Suppressor macrophage treated with lipopolysaccharide for 1 hour (primary cell): ENCODE measurements around the gene MAN1B1.

ENCODE experiments used
- DNase-seq, 3 donors: peaks; one replicate each; pipeline ENCODE4 v3.0.0-alpha.2; 2020 to 2022

Gene MAN1B1

DNA sequence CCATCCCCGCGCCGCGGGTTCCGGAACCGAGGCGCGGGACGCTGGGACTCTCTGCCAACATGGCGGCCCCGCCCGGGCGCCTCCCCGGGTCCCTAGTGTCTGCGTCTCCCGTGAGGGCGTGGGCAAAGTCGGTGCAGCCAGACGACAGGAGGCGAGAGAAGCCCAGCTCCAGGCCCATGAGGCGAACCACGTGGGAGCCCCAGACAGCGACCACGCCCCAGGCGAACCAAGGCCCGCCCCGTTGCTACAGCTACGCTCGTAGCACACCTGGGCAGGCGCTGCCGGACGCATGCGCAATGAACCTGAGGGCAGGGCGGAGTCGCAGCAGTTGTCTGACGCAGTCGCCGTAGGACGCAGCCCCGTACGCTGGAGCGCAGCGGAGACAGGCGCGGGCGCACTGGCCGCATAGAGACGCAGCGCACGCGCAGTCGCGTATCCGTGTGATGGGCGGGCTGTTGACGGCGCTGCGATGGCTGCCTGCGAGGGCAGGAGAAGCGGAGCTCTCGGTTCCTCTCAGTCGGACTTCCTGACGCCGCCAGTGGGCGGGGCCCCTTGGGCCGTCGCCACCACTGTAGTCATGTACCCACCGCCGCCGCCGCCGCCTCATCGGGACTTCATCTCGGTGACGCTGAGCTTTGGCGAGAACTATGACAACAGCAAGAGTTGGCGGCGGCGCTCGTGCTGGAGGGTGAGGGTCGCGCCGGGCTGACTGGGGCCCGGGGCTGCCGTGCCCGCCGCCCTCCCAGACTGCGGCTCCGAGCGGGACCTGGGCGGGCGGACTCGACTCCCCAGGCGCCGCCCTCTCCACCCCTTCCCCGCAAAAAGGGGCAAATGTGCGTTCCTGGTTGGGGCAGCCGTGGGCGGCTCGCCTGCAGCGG, at the start of gene MAN1B1:
MAN1B1 (plus strand) TSS at position 455 of the 878 bp plus-strand sequence; CDS start at position 470, 15 bp downstream.
- DNase-seq, result peak; percentile 99

- DNase-seq, result no peak
These were observed 49.8 kb upstream of the MAN1B1 start for GRCh38 chr9:137037035-137037434.

GRCh38 chr9:137037483-137037882, 49.3 kb upstream of the MAN1B1 start:
- DNase-seq, result no peak

DNA sequence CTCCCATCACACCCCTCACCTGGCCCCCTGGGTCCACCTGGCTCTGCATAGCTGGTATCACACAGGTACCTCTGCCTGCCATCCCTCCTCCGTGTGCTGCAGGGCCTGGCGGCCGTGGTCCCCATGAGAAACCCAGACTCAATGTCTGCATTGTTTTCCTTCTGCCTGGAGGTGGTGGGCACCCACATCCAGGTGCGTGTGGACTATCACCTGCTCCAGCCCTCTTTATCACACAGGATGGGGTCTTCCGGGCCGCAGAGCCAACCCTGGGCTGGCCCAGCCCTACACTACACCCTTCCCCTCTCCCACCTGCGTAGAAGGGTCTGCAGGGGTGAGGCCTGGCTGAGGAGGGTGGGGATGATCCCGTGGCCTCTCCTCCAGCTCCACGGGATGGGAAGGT, 47.9 kb upstream of the MAN1B1 start:
- DNase-seq, result no peak

- no peak for DNase-seq
These were observed 47.0 kb upstream of the MAN1B1 start for GRCh38 chr9:137039611-137040366.

- no peak for DNase-seq
These were observed 46.2 kb upstream of the MAN1B1 start for GRCh38 chr9:137040568-137040967.

DNA sequence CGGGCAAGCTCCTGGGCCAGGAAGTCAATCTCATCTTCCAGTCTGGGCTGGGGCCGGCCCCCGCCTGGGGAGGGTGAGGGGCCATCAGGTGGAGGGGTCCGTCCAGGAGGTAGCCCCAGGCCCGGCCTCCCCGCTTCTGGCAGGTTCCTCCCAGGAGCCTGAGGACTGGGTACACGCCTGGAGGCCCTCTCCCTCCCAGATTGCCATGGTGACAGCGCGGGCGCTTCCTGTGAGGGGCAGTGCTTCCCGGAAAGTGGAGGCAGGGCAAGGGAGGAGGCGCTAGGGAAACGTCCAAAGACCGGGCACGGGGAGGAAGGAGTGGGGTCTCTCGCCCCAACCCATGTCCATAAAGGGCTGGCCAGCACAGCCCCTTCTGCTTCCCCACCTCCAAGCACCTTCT, 45.7 kb upstream of the MAN1B1 start:
- no peak for DNase-seq

GRCh38 chr9:137042751-137043727, 43.7 kb upstream of the MAN1B1 start:
- no peak for DNase-seq

DNA sequence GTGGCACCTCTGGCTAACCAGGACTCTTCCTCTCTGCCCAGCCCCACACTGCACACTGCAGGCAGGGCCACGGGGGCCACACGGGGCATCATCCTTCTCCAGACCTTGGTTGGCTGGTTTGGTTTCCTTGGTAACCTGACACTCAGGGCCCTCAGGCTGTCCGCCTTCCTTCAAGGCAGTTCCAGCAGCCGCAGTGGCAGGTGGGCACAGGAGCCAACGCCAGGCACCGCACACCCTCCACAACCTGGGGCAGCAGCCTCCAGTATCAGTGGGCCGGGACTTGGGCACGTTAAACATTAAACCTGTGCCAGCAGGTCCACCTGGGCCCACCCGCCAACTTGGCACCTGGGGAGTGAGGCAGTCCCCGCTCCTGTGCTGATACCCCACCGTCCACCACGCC, 42.7 kb upstream of the MAN1B1 start:
- DNase-seq, result no peak

DNA sequence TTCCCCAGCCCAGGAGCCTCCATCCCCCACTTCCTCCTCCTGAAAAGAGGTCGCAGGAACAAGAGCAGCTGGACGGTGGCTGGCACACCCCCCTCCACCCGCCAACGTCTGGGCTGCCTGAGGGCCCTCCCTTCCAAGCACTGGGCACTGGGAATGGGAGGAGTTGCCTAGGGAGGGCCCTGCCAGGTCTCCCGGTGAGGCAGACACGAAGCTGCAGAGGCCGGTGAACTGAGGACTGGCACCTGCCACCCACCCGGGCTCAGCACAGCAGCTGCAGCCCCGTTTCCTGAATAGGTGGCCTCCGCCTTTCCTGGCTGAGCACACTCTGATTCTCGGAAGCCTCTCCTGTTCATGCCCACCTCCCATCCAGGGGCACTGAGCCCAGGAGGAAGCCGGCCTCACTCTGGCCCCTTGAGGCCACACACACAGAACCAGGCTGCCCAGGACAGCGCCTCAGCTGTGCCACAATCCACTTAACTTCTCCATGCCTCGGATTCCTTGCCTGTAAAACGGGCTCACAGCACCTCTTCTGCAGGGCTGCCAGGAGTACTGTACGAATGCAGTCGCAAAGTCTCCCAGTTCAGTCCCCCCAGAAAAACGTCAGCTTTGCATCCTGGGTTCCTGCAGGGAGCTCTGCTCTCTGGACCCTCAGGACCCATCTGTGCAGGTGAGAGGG, 42.1 kb upstream of the MAN1B1 start:
- no peak for DNase-seq

DNA sequence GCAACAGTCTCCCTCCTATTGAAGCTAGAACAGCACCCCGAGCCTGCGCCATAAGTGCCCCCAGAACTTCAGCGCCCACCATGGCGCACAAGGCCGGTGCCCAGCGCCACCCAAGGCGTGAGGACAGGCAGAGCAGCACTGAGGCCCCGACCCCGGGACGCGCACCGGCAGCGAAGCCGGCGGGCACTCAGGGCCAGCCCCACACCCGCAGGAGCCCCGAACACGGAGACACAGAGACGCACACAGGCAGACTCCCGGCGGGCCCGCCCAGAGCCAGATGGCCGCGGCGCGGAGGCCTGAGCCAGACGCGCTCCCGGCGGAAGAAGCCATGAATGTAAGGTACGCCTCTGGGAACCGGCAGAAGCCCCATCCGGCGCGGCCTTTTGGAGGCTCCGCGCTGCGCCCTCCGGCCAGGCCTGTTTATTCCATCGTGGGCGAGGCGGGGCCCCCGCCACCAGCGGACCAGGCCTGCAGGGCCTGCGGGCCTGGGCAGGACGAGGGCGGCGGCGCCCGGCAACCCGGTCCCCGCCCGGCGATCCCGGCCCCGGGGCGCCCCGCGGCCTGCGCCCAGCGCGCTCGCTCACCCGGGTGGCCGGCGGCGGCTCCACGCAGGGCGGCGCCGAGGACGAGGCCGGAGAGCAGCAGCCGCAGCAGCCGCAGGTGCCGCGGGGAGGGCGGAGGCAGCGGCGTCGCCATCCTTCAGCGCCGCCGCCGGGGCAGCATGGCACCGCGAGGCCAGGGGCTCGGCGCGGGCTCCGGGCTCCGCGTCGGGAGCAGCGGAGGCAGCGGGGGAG, 41.3 kb upstream of the MAN1B1 start:
- DNase-seq, result peak in 1 of 3 donors; percentile 51

- DNase-seq, result peak; percentile 79 to 92 (median 86)
These were observed 40.5 kb upstream of the MAN1B1 start, which contains the start of gene NPDC1 for GRCh38 chr9:137046088-137046787. NPDC1 (minus strand) TSS chr9:137046177; CDS start chr9:137045989, 188 bp downstream.

DNA sequence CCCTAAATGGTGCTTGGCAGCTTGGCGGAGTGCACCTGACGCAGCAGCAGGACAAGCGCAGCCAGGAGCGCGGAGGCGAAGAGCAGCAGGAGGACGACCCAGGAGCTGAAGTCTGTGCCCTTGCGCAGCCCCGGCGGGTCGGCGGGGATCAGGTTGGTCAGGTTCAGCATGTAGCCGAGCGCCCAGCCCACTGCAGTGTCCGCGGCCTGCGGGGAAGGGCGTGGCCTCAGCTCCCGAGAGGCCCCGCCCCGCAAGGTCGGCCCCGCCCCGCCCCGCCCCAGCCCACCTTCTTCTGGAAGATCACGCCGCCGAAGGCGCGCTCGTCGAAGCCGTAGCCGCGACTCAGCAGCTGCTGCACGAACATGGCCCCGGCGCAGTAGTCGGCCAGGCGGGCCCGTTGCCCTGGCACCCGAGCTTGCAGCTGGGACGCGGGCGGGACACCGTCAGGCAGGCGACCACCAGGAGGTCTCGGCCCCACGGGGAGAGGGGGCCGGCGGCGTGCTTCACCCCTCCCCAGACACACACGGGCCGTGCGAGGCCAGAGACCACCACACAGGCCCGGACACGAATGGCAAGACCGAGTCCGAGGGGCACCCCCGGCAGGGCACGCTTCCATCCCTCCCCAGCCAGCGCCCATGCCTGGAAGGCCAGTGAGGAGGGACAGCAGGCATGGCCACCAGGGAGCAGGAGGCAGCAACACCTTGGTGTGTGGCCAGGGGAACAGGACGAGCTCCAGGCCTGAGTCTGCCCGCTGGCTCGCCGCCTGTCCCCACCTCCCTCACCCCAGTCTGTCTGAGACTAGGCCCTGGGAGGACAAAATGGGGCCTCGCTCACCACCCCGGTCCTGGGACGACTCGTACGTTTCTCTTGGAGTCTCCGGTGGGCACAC, 37.9 kb upstream of the MAN1B1 start:
- DNase-seq, result no peak

GRCh38 chr9:137049544-137050449, 37.0 kb upstream of the MAN1B1 start:
- peak; percentile 62 to 82 (median 69) for DNase-seq

- DNase-seq, result no peak
These were observed 36.2 kb upstream of the MAN1B1 start for GRCh38 chr9:137050570-137050969.

DNA sequence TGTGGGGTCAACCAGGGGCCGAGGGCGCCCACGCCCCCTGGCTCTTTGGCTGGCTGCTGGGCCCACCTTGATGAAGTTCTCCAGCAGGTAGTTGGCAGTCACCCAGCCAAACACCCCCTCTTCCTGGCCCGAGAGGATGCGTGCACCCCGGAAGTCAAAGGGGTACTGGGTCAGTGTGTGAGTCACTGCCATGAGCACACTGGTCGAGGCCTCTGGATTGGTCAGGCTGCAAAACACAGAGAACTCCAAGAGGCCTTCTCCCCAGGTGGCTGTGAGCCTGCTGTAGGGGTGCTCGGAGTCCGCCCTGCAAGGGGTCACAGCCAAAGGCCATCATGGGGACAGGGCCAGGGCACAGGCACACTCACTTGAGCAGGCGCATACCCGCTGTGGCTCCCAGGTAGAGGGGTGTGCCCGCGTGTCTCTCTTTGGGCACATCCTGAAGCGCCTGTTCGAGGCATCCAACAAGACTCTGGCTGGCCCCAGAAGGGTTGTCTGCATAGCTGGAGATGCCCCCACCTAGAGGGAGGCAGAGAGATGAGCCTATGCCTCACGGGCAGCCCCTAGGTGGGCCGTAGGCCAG, 35.5 kb upstream of the MAN1B1 start:
- DNase-seq, result no peak

DNA sequence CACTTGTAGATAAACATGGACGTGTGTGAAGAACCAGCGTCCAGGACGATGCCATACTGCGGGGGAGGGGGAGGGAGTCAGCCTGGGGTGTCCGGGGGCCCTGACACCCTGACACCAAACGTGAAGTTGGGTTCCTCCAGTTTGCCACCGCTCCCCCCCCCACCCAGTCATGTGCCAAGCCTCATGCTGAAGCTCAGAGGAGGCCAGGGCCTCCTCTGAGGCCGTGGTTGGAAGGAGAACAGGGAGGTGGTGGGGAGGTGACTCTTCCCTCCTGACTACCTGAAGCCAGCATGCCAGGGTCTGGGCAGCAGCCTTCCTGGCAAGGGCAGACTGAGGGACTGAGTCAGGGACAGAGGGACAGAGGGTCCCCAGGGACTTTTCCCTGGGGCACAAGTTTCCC, 34.5 kb upstream of the MAN1B1 start:
- no peak for DNase-seq
